Stomach smooth muscle (tissue), 2 donors: ENCODE measurements around the gene TAP1.

ENCODE experiments used
- H3K27ac ChIP-seq: one replicate; pipeline ENCODE4 v1.7.0; 2013; ENCODE audit warnings: mild to moderate bottlenecking, low read length, inconsistent platforms
- H3K27me3 ChIP-seq, 2 donors: one replicate each; pipeline ENCODE4 v1.7.0; 2013; ENCODE audit warnings: low read length in 2 of 2; ENCODE audit not compliant: insufficient read depth in 2 of 2, control insufficient read depth in 1 of 2
- H3K36me3 ChIP-seq, 2 donors: one replicate each; pipeline ENCODE4 v1.7.0; 2013; ENCODE audit warnings: low read length in 2 of 2; ENCODE audit not compliant: control insufficient read depth in 2 of 2, insufficient read depth in 2 of 2
- H3K4me1 ChIP-seq: one replicate; pipeline ENCODE4 v1.7.0; 2013; ENCODE audit warnings: low read length; ENCODE audit not compliant: control insufficient read depth, insufficient read depth
- H3K4me3 ChIP-seq, 2 donors: one replicate each; pipeline ENCODE4 v1.7.0; 2013; ENCODE audit warnings: low read length in 2 of 2
- H3K9ac ChIP-seq, 2 donors: one replicate each; pipeline ENCODE4 v1.7.0; 2013; ENCODE audit warnings: low read length in 2 of 2, mild to moderate bottlenecking in 1 of 2
- H3K9me3 ChIP-seq, 2 donors: one replicate each; pipeline ENCODE4 v1.7.0; 2013; ENCODE audit warnings: low read length in 2 of 2; ENCODE audit not compliant: control insufficient read depth in 2 of 2
- donor health status: healthy.
- donor health status: Pancreatic carcinoma.

The TAP1 gene

GRCh38 chr6:32799740-32800139 is 53.8 kb downstream of the TAP1 start:
- H3K4me1 ChIP-seq = peaks cover 4% of the 10 kb centered on the region
- peaks cover 4 to 13% of the 10 kb centered on the region in 2 donors for H3K27me3 ChIP-seq
- H3K9me3 ChIP-seq = peaks cover 0 to 11% of the 10 kb centered on the region in 2 donors
- H3K4me3 ChIP-seq = no peak overlapping the region
- H3K27ac ChIP-seq = no peak overlapping the region
- no peaks in the 10 kb centered on the region for H3K36me3 ChIP-seq
- H3K9ac ChIP-seq = no peak overlapping the region

DNA sequence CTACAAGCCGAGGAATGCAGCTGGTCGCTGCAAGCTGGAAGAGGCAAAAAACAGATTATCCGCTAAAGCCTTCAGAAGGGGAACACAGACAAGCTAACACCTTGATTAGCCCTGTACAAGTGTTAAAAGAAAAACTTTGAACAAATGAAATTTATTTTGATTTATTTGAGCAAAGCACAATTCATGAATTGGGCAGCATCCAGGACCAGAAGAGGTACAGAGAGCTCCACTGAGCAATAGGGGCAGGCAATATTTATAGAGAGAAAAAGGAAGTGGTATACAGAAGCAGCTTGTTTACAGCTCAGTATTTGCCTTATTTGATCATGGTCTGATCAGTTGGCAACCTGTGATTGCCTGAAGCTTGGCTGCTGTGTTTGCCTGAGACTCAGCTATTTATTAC is 54.3 kb downstream of the TAP1 start:
- H3K27me3 ChIP-seq = peaks cover 4 to 15% of the 10 kb centered on the region in 2 donors
- peaks cover 4% of the 10 kb centered on the region for H3K4me1 ChIP-seq

GRCh38 chr6:32796848-32797776 is 56.4 kb downstream of the TAP1 start:
- peaks cover 8 to 15% of the 10 kb centered on the region in 2 donors for H3K27me3 ChIP-seq
- H3K4me3 ChIP-seq = peak overlapping the region in 1 of 2 donors; percentile 64
- H3K4me1 ChIP-seq = peaks cover 4% of the 10 kb centered on the region
- H3K36me3 ChIP-seq = no peaks in the 10 kb centered on the region
- H3K9me3 ChIP-seq = peaks cover 0 to 11% of the 10 kb centered on the region in 2 donors
- H3K27ac ChIP-seq = no peak overlapping the region
- peak overlapping the region in 1 of 2 donors; percentile 36 for H3K9ac ChIP-seq

More for the DNA sequence above, 54.3 kb downstream of the TAP1 start:
- Histone ChIP-seq H3K9ac (no peak overlapping the region), H3K4me3 (no peak overlapping the region), H3K27ac (no peak overlapping the region), H3K36me3 (no peaks in the 10 kb centered on the region), H3K9me3 (peaks cover 0 to 11% of the 10 kb centered on the region in 2 donors)
